Ascending aorta (tissue), 2 donors: ENCODE data around the gene PDP2. TPM values are rescaled to one million over a fixed set of nuclear protein-coding genes. Genes with fewer than 3 reads are reported as not detected.

Source experiments
- DNase-seq, 2 donors: peaks; one replicate each; pipeline ENCODE4 v3.0.0-alpha.2; 2019; ENCODE audit warnings: low spot score in 2 of 2
- H3K27ac ChIP-seq, 2 donors: fragments of 200-600 bp; sonication (generic); one replicate each; pipeline ENCODE4 v1.5.1; 2016 to 2017; ENCODE audit warnings: mild to moderate bottlenecking in 1 of 2
- H3K27me3 ChIP-seq: fragments of 200-600 bp; sonication (generic); one replicate; pipeline ENCODE4 v1.5.1; 2017
- H3K36me3 ChIP-seq, 2 donors: fragments of 200-600 bp; sonication (generic); one replicate each; pipeline ENCODE4 v1.5.1; 2016
- H3K4me1 ChIP-seq, 2 donors: fragments of 200-600 bp; sonication (generic); one replicate each; pipeline ENCODE4 v1.5.1; 2016 to 2017; ENCODE audit warnings: mild to moderate bottlenecking in 1 of 2
- H3K4me3 ChIP-seq, 2 donors: fragments of 200-600 bp; sonication (generic); one replicate each; pipeline ENCODE4 v1.5.1; 2016 to 2017; ENCODE audit warnings: mild to moderate bottlenecking in 1 of 2
- H3K9me3 ChIP-seq, 2 donors: fragments of 200-600 bp; sonication (generic); one replicate each; pipeline ENCODE4 v1.5.1; 2016
- intact Hi-C: fragments of 100-400 bp; cut with DNase I; formaldehyde crosslinking; loops from one replicate; pipeline ENCODE4 v1.15.1; 2023
- total RNA-seq: library from RNA; depleted of rRNA; stranded (reverse); fragments of >200 nt; gene quantifications from one replicate; pipeline ENCODE4 v1.1.0, GENCODE V29; 2016
- TF ChIP-seq, protein P1 (sequence below), 3 experiments: fragments of 200-600 bp in 2 of 3; fragments of 450-650 bp in 1 of 3; sonication (generic) in 2 of 3; IDR thresholded peaks; one replicate each; pipeline ENCODE4 v1.5.1; 2016 to 2019; ENCODE audit warnings: antibody characterized with exemption in 3 of 3, mild to moderate bottlenecking in 1 of 3, moderate library complexity in 1 of 3

The PDP2 gene
- total RNA-seq, 1 donor from 2014 or later = 2.8 TPM

DNA sequence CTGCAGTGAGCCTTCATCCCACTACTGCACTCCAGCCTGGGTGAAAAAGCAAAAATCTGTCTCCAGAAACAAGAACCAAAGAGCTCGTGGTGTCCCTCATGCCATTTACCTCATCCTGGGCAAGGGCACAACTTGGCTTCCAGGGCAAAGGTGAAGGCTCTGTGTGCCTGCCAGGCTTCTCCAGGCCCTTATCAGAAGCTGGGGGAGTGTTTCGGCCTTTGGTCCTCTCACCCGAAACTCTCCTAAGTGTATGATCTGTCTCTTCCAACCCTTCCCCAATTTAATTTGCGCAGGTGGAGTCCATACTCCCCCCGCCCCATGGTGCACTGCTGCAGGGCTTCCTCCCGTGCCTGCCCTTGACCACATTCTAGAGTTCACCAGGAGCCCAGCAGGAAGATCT is 56.1 kb downstream of the PDP2 start:
- Histone ChIP-seq H3K27ac (no peak overlapping the region), H3K9me3 (no peaks in the 10 kb centered on the region), H3K36me3 (peaks cover 23 to 35% of the 10 kb centered on the region in 2 donors), H3K4me1 (peaks cover 17 to 24% of the 10 kb centered on the region in 2 donors), H3K27me3 (no peaks in the 10 kb centered on the region), H3K4me3 (peak overlapping the region in 1 of 2 donors; percentile 94)
- TF ChIP-seq, protein P1, sequence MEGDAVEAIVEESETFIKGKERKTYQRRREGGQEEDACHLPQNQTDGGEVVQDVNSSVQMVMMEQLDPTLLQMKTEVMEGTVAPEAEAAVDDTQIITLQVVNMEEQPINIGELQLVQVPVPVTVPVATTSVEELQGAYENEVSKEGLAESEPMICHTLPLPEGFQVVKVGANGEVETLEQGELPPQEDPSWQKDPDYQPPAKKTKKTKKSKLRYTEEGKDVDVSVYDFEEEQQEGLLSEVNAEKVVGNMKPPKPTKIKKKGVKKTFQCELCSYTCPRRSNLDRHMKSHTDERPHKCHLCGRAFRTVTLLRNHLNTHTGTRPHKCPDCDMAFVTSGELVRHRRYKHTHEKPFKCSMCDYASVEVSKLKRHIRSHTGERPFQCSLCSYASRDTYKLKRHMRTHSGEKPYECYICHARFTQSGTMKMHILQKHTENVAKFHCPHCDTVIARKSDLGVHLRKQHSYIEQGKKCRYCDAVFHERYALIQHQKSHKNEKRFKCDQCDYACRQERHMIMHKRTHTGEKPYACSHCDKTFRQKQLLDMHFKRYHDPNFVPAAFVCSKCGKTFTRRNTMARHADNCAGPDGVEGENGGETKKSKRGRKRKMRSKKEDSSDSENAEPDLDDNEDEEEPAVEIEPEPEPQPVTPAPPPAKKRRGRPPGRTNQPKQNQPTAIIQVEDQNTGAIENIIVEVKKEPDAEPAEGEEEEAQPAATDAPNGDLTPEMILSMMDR (IDR thresholded peaks at IDR 0.05) = no peak
- no peak for DNase-seq
- intact Hi-C loops = no loop called here

- H3K36me3 ChIP-seq = peaks cover 28 to 39% of the 10 kb centered on the region in 2 donors
- no peaks in the 10 kb centered on the region for H3K27me3 ChIP-seq
- DNase-seq = no peak
- TF ChIP-seq, protein P1 (IDR thresholded peaks at IDR 0.05) = no peak
- intact Hi-C loops = no loop called here
- no peak overlapping the region for H3K4me3 ChIP-seq
- peaks cover 17 to 24% of the 10 kb centered on the region in 2 donors for H3K4me1 ChIP-seq
- H3K27ac ChIP-seq = no peak overlapping the region
- no peaks in the 10 kb centered on the region for H3K9me3 ChIP-seq
Observed at GRCh38 chr16:66936889-66937554, 56.7 kb downstream of the PDP2 start.

DNA sequence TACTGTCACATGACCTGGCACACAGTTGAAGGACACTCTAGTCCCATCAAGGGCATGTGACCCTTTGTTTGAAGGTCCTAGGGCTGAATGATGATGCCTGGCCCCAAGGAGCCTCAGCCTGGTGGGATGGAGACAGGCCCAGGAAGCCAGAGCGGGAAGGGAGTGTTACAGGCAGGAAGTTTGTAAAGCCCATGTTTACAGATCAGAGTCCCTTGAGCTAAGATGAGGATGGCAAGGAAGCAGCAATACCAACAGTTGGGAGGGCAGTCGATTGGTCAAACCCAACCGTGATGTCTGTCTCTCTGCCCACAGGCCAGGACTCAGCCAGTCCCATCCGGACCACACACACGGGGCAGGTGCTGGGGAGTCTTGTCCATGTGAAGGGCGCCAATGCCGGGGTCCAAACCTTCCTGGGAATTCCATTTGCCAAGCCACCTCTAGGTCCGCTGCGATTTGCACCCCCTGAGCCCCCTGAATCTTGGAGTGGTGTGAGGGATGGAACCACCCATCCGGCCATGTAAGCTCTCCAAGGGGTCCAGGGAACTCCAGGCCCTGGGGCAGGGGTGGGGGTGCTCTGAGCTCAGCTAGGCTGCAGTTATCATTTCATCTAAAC is 57.5 kb downstream of the PDP2 start:
- intact Hi-C loops = no loop called here
- Histone ChIP-seq H3K4me1 (peaks cover 16 to 21% of the 10 kb centered on the region in 2 donors), H3K36me3 (peaks cover 36 to 48% of the 10 kb centered on the region in 2 donors), H3K27ac (no peak overlapping the region), H3K27me3 (no peaks in the 10 kb centered on the region), H3K9me3 (no peaks in the 10 kb centered on the region), H3K4me3 (no peak overlapping the region)
- TF ChIP-seq, protein P1 (IDR thresholded peaks at IDR 0.05) = no peak
- no peak for DNase-seq

- Histone ChIP-seq H3K4me3 (no peak overlapping the region), H3K27me3 (no peaks in the 10 kb centered on the region), H3K9me3 (no peaks in the 10 kb centered on the region), H3K36me3 (peaks cover 47 to 58% of the 10 kb centered on the region in 2 donors), H3K27ac (no peak overlapping the region), H3K4me1 (peaks cover 7 to 12% of the 10 kb centered on the region in 2 donors)
- TF ChIP-seq, protein P1 (IDR thresholded peaks at IDR 0.05) = no peak
- intact Hi-C loops = no loop called here
- DNase-seq = no peak
Observed at GRCh38 chr16:66939366-66939765, 59.1 kb downstream of the PDP2 start.

DNA sequence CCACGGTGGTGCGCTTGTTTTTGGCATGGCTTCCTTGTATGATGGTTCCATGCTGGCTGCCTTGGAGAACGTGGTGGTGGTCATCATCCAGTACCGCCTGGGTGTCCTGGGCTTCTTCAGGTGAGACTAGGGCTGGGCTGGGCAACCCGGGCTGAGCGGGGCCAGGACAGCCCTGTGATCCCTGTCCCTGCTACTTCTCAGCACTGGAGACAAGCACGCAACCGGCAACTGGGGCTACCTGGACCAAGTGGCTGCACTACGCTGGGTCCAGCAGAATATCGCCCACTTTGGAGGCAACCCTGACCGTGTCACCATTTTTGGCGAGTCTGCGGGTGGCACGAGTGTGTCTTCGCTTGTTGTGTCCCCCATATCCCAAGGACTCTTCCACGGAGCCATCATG is 59.9 kb downstream of the PDP2 start:
- TF ChIP-seq, protein P1 (IDR thresholded peaks at IDR 0.05) = no peak
- H3K27me3 ChIP-seq = no peaks in the 10 kb centered on the region
- peaks cover 7 to 12% of the 10 kb centered on the region in 2 donors for H3K4me1 ChIP-seq
- no peak overlapping the region for H3K4me3 ChIP-seq
- peaks cover 47 to 58% of the 10 kb centered on the region in 2 donors for H3K36me3 ChIP-seq
- H3K27ac ChIP-seq = no peak overlapping the region
- no peak for DNase-seq
- intact Hi-C loops = no loop called here
- H3K9me3 ChIP-seq = no peaks in the 10 kb centered on the region

Other genes starting within 250 kb of the PDP2 start
- gene CMTM4, start 183.8 kb upstream of the PDP2 start, total RNA-seq = 20.1 TPM
- 99.7 TPM for gene DYNC1LI2, start 128.9 kb upstream of the PDP2 start, total RNA-seq
- not detected for gene TERB1, start 78.9 kb upstream of the PDP2 start, total RNA-seq
- gene NAE1, start 49.5 kb upstream of the PDP2 start, total RNA-seq = 8.6 TPM
- gene CA7, start 36.1 kb upstream of the PDP2 start, total RNA-seq = not detected
- not detected for gene CDH16, start 38.4 kb downstream of the PDP2 start, total RNA-seq
- gene RRAD, start 45.0 kb downstream of the PDP2 start, total RNA-seq = 54.2 TPM
- gene CIAO2B, start 53.9 kb downstream of the PDP2 start, total RNA-seq = 255 TPM
- gene CES2, start 55.0 kb downstream of the PDP2 start, total RNA-seq = 40.0 TPM
- gene CES3, start 80.8 kb downstream of the PDP2 start, total RNA-seq = not detected
- 0.11 TPM for gene CES4A, start 108.1 kb downstream of the PDP2 start, total RNA-seq
- 59.1 TPM for gene CBFB, start 148.6 kb downstream of the PDP2 start, total RNA-seq
- gene PHAF1, start 229.4 kb downstream of the PDP2 start, total RNA-seq = 4.5 TPM